Lower leg skin (tissue), 4 donors: ENCODE results near the gene TTC7B. TPM values are rescaled to one million over a fixed set of nuclear protein-coding genes. Genes with fewer than 3 reads are reported as not detected.

Experiments used
- DNase-seq, 2 donors: peaks; one replicate each; pipeline ENCODE4 v3.0.0-alpha.2; 2019; ENCODE audit warnings: low spot score in 2 of 2
- H3K4me3 ChIP-seq: fragments of 200-600 bp; sonication (generic); 2 replicates; pipeline ENCODE4 v1.5.1; 2017; ENCODE audit warnings: mild to moderate bottlenecking, low read depth; ENCODE audit not compliant: poor library complexity, severe bottlenecking
- POLR2A ChIP-seq, 2 donors: fragments of 450-650 bp; IDR thresholded peaks; one replicate each; pipeline ENCODE4 v1.6.1; 2016 to 2017; ENCODE audit warnings: antibody characterized with exemption in 2 of 2, mild to moderate bottlenecking in 1 of 2, moderate library complexity in 1 of 2
- WGBS, 2 donors: methylation state at CpG; one replicate each; pipeline ENCODE4 v1.1.5; 2018; 5-methylcytosine and 5-hydroxymethylcytosine counted together
- intact Hi-C: fragments of 100-400 bp; cut with DNase I; formaldehyde crosslinking; loops from one replicate; pipeline ENCODE4 v1.15.0; 2023; ENCODE audit warnings: low total_unique reads
- total RNA-seq, 4 donors: library from RNA; depleted of rRNA; stranded (reverse); fragments of >200 nt; gene quantifications; one replicate each; pipeline ENCODE4 v1.1.0, GENCODE V29; 2016
- TF ChIP-seq, protein P1 (sequence below), 3 donors: fragments of 450-650 bp; IDR thresholded peaks; one replicate each; pipeline ENCODE4 v1.5.1; 2016; ENCODE audit warnings: antibody characterized with exemption in 3 of 3, mild to moderate bottlenecking in 3 of 3, moderate library complexity in 2 of 3

The TTC7B gene
- total RNA-seq, 4 donors from 2014 or later: 10.3 to 28.7 (median 20.2) TPM

- intact Hi-C loops: no loop called here
- no peak overlapping the region for H3K4me3 ChIP-seq
- TF ChIP-seq POLR2A (IDR thresholded peaks at IDR 0.05): no peak
- TF ChIP-seq, protein P1, sequence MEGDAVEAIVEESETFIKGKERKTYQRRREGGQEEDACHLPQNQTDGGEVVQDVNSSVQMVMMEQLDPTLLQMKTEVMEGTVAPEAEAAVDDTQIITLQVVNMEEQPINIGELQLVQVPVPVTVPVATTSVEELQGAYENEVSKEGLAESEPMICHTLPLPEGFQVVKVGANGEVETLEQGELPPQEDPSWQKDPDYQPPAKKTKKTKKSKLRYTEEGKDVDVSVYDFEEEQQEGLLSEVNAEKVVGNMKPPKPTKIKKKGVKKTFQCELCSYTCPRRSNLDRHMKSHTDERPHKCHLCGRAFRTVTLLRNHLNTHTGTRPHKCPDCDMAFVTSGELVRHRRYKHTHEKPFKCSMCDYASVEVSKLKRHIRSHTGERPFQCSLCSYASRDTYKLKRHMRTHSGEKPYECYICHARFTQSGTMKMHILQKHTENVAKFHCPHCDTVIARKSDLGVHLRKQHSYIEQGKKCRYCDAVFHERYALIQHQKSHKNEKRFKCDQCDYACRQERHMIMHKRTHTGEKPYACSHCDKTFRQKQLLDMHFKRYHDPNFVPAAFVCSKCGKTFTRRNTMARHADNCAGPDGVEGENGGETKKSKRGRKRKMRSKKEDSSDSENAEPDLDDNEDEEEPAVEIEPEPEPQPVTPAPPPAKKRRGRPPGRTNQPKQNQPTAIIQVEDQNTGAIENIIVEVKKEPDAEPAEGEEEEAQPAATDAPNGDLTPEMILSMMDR (IDR thresholded peaks at IDR 0.05): no peak
- 89 to 91% methylated on average over 10 of the region's 10 CpGs for WGBS, 2 donors
- no peak for DNase-seq
Observed at GRCh38 chr14:90560991-90561390, 255.2 kb downstream of the TTC7B start.

DNA sequence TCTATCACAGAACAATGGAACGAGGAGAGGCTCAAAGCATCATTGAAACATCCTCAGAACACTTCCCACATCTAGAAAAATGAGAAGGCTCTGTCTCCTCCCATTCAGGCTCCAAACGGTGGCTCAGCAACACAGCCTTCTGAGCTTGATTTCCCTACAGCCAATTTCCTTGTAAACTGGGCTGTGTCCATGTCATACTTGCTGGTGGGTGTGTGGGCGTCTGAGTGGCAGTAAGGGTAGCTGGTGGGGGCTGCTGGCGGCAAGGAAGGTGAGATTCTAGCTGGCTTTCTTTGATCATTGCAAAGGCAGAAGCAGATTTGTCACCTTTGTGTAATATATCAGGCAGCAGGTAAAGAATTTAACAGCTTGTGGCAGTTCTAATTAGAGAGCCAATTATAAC lies 255.7 kb downstream of the TTC7B start:
- 69 to 80% methylated on average over 4 of the region's 4 CpGs for WGBS, 2 donors
- TF ChIP-seq, protein P1 (IDR thresholded peaks at IDR 0.05): no peak
- TF ChIP-seq POLR2A (IDR thresholded peaks at IDR 0.05): no peak
- DNase-seq: no peak
- intact Hi-C loops: no loop called here
- H3K4me3 ChIP-seq: no peak overlapping the region

DNA sequence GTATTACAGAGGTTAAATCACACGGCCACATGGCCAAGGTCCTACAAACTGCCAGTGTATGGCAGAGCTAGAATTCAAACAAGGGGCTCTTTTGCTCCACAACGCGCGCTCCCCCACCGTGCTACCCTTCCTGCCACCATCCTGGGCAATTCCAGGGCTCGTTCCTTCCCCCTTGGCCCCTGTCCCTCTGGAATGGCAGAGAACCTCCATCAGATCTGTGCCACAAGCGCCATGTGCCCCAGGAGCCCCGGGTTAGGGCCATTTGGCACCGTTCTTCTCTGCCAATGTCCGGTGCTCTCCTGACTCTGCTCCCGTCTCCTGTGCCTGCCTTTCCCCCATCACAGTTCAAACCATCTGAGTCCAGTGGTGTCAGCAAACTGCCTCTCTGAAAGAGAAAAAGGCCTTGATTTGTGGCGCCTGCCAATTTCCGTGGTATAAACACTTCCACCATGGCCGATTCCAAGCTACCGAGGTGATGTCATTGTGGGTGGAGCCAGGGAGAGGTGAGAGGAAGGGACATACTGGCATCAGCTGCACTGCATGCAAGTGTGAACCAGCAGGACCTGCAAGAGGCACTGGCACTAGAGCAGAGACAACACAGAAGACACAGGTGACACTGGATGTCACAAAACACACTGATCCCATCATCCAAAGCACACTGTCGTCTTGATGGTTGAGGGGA lies 256.3 kb downstream of the TTC7B start:
- TF ChIP-seq, protein P1 (IDR thresholded peaks at IDR 0.05): no peak
- TF ChIP-seq POLR2A (IDR thresholded peaks at IDR 0.05): no peak
- DNase-seq: no peak
- WGBS, 2 donors: 89 to 93% methylated on average over 16 of the region's 16 CpGs
- intact Hi-C loops: no loop called here
- no peak overlapping the region for H3K4me3 ChIP-seq

GRCh38 chr14:90558983-90559590 lies 257.1 kb downstream of the TTC7B start:
- WGBS, 2 donors: 91 to 93% methylated on average over 12 of the region's 12 CpGs
- no peak for DNase-seq
- no peak for TF ChIP-seq POLR2A (IDR thresholded peaks at IDR 0.05)
- TF ChIP-seq, protein P1 (IDR thresholded peaks at IDR 0.05): no peak
- no peak overlapping the region for H3K4me3 ChIP-seq
- intact Hi-C loops: no loop called here

GRCh38 chr14:90558041-90558982 lies 257.9 kb downstream of the TTC7B start:
- no peak for TF ChIP-seq POLR2A (IDR thresholded peaks at IDR 0.05)
- TF ChIP-seq, protein P1 (IDR thresholded peaks at IDR 0.05): no peak
- H3K4me3 ChIP-seq: no peak overlapping the region
- no peak for DNase-seq
- WGBS, 2 donors: 86 to 92% methylated on average over 27 to 30 of the region's 30 CpGs
- intact Hi-C loops: no loop called here
